Breast epithelium (tissue), 3 donors: Measurements from ENCODE around the gene MCRIP2.

ENCODE experiments used
- POLR2A ChIP-seq: fragments of 450-650 bp; IDR thresholded peaks from one replicate; pipeline ENCODE4 v1.6.1; 2016; ENCODE audit warnings: antibody characterized with exemption, mild to moderate bottlenecking, moderate library complexity
- POLR2AphosphoS5 ChIP-seq, 3 donors: sonication (generic); formaldehyde crosslinking; IDR thresholded peaks; one replicate each; pipeline ENCODE4 v1.6.1; 2017; ENCODE audit warnings: antibody characterized with exemption in 3 of 3
- TF ChIP-seq, protein P1 (sequence below), 3 donors: fragments of 450-650 bp; IDR thresholded peaks; one replicate each; pipeline ENCODE4 v1.5.1; 2016 to 2017; ENCODE audit warnings: antibody characterized with exemption in 3 of 3, mild to moderate bottlenecking in 3 of 3, moderate library complexity in 3 of 3

DNA sequence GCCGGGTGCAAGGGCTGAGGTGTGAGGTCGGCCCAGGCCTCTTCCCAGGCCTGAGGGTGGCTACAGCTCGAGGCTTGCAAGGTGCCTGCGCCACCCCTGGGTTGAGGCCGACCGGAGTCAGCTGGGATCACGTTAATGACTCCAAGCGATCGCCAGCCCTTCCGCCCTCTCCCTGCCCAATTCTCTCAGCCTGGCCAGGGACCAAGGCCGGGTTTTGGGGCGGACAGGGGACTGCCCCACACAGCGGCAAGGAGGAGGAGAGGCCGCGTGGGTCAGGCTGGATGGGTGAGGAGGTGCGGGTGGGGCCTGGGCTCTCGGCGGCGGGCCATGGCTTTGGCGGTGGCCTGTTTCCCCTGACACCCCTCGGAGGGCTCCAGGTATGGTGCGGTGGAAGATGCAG lies 51.7 kb downstream of the MCRIP2 start:
- TF ChIP-seq, protein P1, sequence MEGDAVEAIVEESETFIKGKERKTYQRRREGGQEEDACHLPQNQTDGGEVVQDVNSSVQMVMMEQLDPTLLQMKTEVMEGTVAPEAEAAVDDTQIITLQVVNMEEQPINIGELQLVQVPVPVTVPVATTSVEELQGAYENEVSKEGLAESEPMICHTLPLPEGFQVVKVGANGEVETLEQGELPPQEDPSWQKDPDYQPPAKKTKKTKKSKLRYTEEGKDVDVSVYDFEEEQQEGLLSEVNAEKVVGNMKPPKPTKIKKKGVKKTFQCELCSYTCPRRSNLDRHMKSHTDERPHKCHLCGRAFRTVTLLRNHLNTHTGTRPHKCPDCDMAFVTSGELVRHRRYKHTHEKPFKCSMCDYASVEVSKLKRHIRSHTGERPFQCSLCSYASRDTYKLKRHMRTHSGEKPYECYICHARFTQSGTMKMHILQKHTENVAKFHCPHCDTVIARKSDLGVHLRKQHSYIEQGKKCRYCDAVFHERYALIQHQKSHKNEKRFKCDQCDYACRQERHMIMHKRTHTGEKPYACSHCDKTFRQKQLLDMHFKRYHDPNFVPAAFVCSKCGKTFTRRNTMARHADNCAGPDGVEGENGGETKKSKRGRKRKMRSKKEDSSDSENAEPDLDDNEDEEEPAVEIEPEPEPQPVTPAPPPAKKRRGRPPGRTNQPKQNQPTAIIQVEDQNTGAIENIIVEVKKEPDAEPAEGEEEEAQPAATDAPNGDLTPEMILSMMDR (IDR thresholded peaks at IDR 0.05) = no peak
- TF ChIP-seq POLR2A (no peak), POLR2AphosphoS5 (IDR thresholded peaks at IDR 0.05) (no peak)
